Neural cell (in vitro differentiated cells): Measurements from ENCODE around the gene SLC9B2.

ENCODE experiments used
- CTCF ChIP-seq: fragments of 450-650 bp; IDR thresholded peaks from 2 replicates; pipeline ENCODE4 v1.5.1; 2014; ENCODE audit warnings: antibody characterized with exemption, mild to moderate bottlenecking, moderate library complexity; ENCODE audit not compliant: poor library complexity, severe bottlenecking
- EP300 ChIP-seq: fragments of 450-650 bp; conservative IDR thresholded peaks from 2 replicates; pipeline ENCODE4 v1.6.1; 2014; ENCODE audit warnings: antibody characterized with exemption, mild to moderate bottlenecking, moderate library complexity; ENCODE audit not compliant: poor library complexity, severe bottlenecking
- RAD21 ChIP-seq: fragments of 450-650 bp; conservative IDR thresholded peaks from 2 replicates; pipeline ENCODE4 v1.6.1; 2014; ENCODE audit warnings: antibody characterized with exemption, mild to moderate bottlenecking, moderate library complexity
- REST ChIP-seq: IDR thresholded peaks from 2 replicates; pipeline ENCODE4 v1.6.1; 2012; ENCODE audit warnings: borderline replicate concordance

GRCh38 chr4:103126126-103126525, 49.6 kb upstream of the SLC9B2 start:
- TF ChIP-seq EP300 (no peak), RAD21 (no peak), CTCF (no peak), REST (no peak)
